HepG2 (cell line): ENCODE results near the gene BFSP1. TPM values are rescaled to one million over a fixed set of nuclear protein-coding genes. Genes with fewer than 3 reads are reported as not detected.
A peak's percentile ranks its signal among the peaks of the same experiment; 100 is the strongest.

Source experiments
- IRF2 ChIP-seq: IDR thresholded peaks from 2 replicates; pipeline ENCODE4 v1.6.1; 2018; ENCODE audit warnings: missing genetic modification reagents, missing compliant biosample characterization
- KAT7 ChIP-seq: IDR thresholded peaks from 2 replicates; pipeline ENCODE4 v1.6.1; 2018; ENCODE audit warnings: borderline replicate concordance, missing compliant biosample characterization
- ZFP36 ChIP-seq: fragments of 150-350 bp; IDR thresholded peaks from 2 replicates; pipeline ENCODE4 v1.6.1; 2018; ENCODE audit warnings: borderline replicate concordance, low read length, low read depth; ENCODE audit not compliant: partially characterized antibody
- ZNF451 ChIP-seq: sonication (generic); formaldehyde crosslinking; IDR thresholded peaks from 2 replicates; pipeline ENCODE4 v1.5.0; 2020; ENCODE audit warnings: mild to moderate bottlenecking, missing genetic modification reagents
- ZNF530 ChIP-seq: sonication (generic); formaldehyde crosslinking; IDR thresholded peaks from 2 replicates; pipeline ENCODE4 v1.5.0; 2020; ENCODE audit warnings: low read depth, mild to moderate bottlenecking, missing genetic modification reagents
- ZNF563 ChIP-seq: sonication (generic); formaldehyde crosslinking; IDR thresholded peaks from 2 replicates; pipeline ENCODE4 v1.8.0; 2022; ENCODE audit warnings: mild to moderate bottlenecking, moderate library complexity, missing genetic modification reagents
- ZNF569 ChIP-seq: sonication (generic); formaldehyde crosslinking; IDR thresholded peaks from 2 replicates; pipeline ENCODE4 v1.5.0; 2020; ENCODE audit warnings: mild to moderate bottlenecking, missing genetic modification reagents, moderate library complexity, borderline replicate concordance
- ZNF768 ChIP-seq: sonication (generic); formaldehyde crosslinking; IDR thresholded peaks from 2 replicates; pipeline ENCODE4 v1.4.0; 2020; ENCODE audit warnings: missing genetic modification reagents
- ZNF83 ChIP-seq: sonication (generic); formaldehyde crosslinking; IDR thresholded peaks from 2 replicates; pipeline ENCODE4 v1.4.0; 2020; ENCODE audit warnings: missing genetic modification reagents, mild to moderate bottlenecking, borderline replicate concordance
- polyA plus RNA-seq, 8 experiments: library from polyadenylated mRNA; depleted of rRNA in 3 of 8; stranded (reverse) in 7 of 8; unstranded in 1 of 8; fragments of >200 nt; fragmentation: Illumina TruSeq in 4 of 8; extraction: Trizol in 4 of 8; gene quantifications; 2 replicates each; pipeline versions ENCODE4 v1.2.1 to v1.2.3, GENCODE V29; 2011 to 2016; ENCODE audit warnings: low read depth in 4 of 8, missing spikeins in 1 of 8, mixed read lengths in 1 of 8; ENCODE audit not compliant: insufficient read depth in 1 of 8
- total RNA-seq, 5 experiments: library from RNA; depleted of rRNA; stranded (reverse); fragments of >200 nt; fragmentation: Illumina TruSeq; extraction: Trizol; gene quantifications; 2 replicates each; pipeline ENCODE4 v1.2.3, GENCODE V29; 2016; ENCODE audit warnings: low read depth in 1 of 5
- TF ChIP-seq, protein P1 (sequence below): sonication (generic); formaldehyde crosslinking; IDR thresholded peaks from 2 replicates; pipeline ENCODE4 v1.5.0; 2020; ENCODE audit warnings: mild to moderate bottlenecking, missing genetic modification reagents
- TF ChIP-seq, protein P2 (sequence below): sonication (generic); formaldehyde crosslinking; IDR thresholded peaks from 2 replicates; pipeline ENCODE4 v1.5.0; 2020; ENCODE audit warnings: mild to moderate bottlenecking, missing genetic modification reagents, borderline replicate concordance
- TF ChIP-seq, protein P3 (sequence below): sonication (generic); formaldehyde crosslinking; IDR thresholded peaks from 2 replicates; pipeline ENCODE4 v1.5.1; 2020; ENCODE audit warnings: missing genetic modification reagents, mild to moderate bottlenecking, borderline replicate concordance
- TF ChIP-seq, protein P4 (sequence below): sonication (generic); formaldehyde crosslinking; IDR thresholded peaks from 2 replicates; pipeline ENCODE4 v1.4.0; 2020; ENCODE audit warnings: missing genetic modification reagents, borderline replicate concordance
- TF ChIP-seq, protein P5 (sequence below): sonication (generic); formaldehyde crosslinking; IDR thresholded peaks from 2 replicates; pipeline ENCODE4 v1.4.0; 2020; ENCODE audit warnings: mild to moderate bottlenecking, missing genetic modification reagents

BFSP1 gene
- total and polyA plus RNA-seq, 2 of the 13 experiments (the other 11 are each of a cell fraction or from before 2014, with no cell fraction given), result 0.22 to 0.26 TPM

DNA sequence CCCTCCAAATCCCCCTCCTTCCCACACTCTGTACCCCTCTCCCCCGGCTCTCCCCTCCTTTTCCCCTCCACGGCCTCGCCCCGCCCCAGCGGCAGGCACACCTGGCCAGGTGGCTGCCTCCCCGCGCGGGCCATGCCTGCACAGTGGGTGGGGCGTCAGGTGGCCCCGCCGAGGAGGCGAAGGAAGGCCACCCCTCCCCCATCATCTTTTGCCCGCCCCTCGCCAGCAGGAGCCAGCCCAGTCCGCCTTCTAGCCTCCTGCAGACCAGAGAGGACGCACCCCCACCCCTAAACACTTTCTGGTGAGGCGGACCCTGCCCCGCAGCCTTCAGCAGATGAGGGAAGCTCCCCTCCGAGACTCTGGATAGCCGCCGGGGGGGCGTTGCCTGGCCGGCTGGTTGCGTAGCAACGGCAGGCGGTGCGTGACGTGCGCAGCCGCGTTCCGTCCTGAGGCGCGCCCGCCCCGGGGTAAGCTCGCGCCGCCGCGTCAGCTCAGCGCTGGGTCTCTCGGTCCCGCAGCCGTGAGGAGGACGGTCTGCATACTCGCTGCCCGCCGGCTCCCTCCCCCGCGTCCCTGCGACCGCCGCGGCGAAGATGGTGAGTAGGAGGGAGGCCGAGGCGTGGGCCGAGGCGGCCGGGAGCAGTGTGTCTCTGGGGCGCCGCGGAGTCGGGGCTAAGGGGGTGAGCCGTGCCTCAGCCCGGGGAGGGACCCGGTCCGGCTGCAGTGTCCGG, 38.6 kb upstream of the BFSP1 start, which contains the start of gene DSTN (continued):
- TF ChIP-seq, protein P1, sequence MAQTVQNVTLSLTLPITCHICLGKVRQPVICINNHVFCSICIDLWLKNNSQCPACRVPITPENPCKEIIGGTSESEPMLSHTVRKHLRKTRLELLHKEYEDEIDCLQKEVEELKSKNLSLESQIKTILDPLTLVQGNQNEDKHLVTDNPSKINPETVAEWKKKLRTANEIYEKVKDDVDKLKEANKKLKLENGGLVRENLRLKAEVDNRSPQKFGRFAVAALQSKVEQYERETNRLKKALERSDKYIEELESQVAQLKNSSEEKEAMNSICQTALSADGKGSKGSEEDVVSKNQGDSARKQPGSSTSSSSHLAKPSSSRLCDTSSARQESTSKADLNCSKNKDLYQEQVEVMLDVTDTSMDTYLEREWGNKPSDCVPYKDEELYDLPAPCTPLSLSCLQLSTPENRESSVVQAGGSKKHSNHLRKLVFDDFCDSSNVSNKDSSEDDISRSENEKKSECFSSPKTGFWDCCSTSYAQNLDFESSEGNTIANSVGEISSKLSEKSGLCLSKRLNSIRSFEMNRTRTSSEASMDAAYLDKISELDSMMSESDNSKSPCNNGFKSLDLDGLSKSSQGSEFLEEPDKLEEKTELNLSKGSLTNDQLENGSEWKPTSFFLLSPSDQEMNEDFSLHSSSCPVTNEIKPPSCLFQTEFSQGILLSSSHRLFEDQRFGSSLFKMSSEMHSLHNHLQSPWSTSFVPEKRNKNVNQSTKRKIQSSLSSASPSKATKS (CRISPR knock-in tag), result no peak
- TF ChIP-seq ZNF451 (CRISPR knock-in tag) (peak; percentile 92; the same call in 1 of the 2 replicates), ZNF768 (CRISPR knock-in tag) (no peak), ZNF563 (CRISPR knock-in tag) (peak; percentile 89), ZFP36 (no peak), ZNF83 (no peak), ZNF569 (0 out of 2 replicates have a peak, but pooled peaks have one; percentile 63), ZNF530 (CRISPR knock-in tag) (no peak), IRF2 (CRISPR knock-in tag) (peak; percentile 48; the same call in 1 of the 2 replicates), KAT7 (CRISPR knock-in tag) (peak; percentile 77; the same call in 1 of the 2 replicates)
- TF ChIP-seq, protein P2, sequence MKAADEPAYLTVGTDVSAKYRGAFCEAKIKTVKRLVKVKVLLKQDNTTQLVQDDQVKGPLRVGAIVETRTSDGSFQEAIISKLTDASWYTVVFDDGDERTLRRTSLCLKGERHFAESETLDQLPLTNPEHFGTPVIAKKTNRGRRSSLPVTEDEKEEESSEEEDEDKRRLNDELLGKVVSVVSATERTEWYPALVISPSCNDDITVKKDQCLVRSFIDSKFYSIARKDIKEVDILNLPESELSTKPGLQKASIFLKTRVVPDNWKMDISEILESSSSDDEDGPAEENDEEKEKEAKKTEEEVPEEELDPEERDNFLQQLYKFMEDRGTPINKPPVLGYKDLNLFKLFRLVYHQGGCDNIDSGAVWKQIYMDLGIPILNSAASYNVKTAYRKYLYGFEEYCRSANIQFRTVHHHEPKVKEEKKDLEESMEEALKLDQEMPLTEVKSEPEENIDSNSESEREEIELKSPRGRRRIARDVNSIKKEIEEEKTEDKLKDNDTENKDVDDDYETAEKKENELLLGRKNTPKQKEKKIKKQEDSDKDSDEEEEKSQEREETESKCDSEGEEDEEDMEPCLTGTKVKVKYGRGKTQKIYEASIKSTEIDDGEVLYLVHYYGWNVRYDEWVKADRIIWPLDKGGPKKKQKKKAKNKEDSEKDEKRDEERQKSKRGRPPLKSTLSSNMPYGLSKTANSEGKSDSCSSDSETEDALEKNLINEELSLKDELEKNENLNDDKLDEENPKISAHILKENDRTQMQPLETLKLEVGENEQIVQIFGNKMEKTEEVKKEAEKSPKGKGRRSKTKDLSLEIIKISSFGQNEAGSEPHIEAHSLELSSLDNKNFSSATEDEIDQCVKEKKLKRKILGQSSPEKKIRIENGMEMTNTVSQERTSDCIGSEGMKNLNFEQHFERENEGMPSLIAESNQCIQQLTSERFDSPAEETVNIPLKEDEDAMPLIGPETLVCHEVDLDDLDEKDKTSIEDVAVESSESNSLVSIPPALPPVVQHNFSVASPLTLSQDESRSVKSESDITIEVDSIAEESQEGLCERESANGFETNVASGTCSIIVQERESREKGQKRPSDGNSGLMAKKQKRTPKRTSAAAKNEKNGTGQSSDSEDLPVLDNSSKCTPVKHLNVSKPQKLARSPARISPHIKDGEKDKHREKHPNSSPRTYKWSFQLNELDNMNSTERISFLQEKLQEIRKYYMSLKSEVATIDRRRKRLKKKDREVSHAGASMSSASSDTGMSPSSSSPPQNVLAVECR, result peak; percentile 98
- TF ChIP-seq, protein P3, sequence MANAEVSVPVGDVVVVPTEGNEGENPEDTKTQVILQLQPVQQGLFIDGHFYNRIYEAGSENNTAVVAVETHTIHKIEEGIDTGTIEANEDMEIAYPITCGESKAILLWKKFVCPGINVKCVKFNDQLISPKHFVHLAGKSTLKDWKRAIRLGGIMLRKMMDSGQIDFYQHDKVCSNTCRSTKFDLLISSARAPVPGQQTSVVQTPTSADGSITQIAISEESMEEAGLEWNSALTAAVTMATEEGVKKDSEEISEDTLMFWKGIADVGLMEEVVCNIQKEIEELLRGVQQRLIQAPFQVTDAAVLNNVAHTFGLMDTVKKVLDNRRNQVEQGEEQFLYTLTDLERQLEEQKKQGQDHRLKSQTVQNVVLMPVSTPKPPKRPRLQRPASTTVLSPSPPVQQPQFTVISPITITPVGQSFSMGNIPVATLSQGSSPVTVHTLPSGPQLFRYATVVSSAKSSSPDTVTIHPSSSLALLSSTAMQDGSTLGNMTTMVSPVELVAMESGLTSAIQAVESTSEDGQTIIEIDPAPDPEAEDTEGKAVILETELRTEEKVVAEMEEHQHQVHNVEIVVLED (CRISPR knock-in tag), result peak; percentile 97
- TF ChIP-seq, protein P4, sequence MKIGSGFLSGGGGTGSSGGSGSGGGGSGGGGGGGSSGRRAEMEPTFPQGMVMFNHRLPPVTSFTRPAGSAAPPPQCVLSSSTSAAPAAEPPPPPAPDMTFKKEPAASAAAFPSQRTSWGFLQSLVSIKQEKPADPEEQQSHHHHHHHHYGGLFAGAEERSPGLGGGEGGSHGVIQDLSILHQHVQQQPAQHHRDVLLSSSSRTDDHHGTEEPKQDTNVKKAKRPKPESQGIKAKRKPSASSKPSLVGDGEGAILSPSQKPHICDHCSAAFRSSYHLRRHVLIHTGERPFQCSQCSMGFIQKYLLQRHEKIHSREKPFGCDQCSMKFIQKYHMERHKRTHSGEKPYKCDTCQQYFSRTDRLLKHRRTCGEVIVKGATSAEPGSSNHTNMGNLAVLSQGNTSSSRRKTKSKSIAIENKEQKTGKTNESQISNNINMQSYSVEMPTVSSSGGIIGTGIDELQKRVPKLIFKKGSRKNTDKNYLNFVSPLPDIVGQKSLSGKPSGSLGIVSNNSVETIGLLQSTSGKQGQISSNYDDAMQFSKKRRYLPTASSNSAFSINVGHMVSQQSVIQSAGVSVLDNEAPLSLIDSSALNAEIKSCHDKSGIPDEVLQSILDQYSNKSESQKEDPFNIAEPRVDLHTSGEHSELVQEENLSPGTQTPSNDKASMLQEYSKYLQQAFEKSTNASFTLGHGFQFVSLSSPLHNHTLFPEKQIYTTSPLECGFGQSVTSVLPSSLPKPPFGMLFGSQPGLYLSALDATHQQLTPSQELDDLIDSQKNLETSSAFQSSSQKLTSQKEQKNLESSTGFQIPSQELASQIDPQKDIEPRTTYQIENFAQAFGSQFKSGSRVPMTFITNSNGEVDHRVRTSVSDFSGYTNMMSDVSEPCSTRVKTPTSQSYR, result peak; percentile 75
- TF ChIP-seq, protein P5, sequence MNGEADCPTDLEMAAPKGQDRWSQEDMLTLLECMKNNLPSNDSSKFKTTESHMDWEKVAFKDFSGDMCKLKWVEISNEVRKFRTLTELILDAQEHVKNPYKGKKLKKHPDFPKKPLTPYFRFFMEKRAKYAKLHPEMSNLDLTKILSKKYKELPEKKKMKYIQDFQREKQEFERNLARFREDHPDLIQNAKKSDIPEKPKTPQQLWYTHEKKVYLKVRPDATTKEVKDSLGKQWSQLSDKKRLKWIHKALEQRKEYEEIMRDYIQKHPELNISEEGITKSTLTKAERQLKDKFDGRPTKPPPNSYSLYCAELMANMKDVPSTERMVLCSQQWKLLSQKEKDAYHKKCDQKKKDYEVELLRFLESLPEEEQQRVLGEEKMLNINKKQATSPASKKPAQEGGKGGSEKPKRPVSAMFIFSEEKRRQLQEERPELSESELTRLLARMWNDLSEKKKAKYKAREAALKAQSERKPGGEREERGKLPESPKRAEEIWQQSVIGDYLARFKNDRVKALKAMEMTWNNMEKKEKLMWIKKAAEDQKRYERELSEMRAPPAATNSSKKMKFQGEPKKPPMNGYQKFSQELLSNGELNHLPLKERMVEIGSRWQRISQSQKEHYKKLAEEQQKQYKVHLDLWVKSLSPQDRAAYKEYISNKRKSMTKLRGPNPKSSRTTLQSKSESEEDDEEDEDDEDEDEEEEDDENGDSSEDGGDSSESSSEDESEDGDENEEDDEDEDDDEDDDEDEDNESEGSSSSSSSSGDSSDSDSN, result peak; percentile 98; the same call in 1 of the 2 replicates
